WTC11 (cell line): ENCODE data around the gene KIFC3. TPM values are rescaled to one million over a fixed set of nuclear protein-coding genes. Genes with fewer than 3 reads are reported as not detected.

Experiments used
- ATAC-seq: fragments of 200-7000 bp; cut with Tn5 transposase; 2 replicates; pipeline ENCODE4 v1.10.0; 2021; ENCODE audit warnings: mild to moderate bottlenecking, moderate library complexity
- CTCF ChIA-PET: fragments of 300-600 bp; sonication (Branson Sonifier 250); formaldehyde crosslinking; loops from one replicate; lab custom pipeline; 2021; ENCODE audit warnings: antibody characterized with exemption; lab: Charles Lee
- POLR2A ChIA-PET: fragments of 350-600 bp; sonication (Branson Sonifier 250); formaldehyde crosslinking; loops from one replicate; lab custom pipeline; 2021; ENCODE audit warnings: antibody characterized with exemption; lab: Charles Lee
- DNase-seq: peaks from one replicate; pipeline ENCODE4 v3.0.0; 2021; ENCODE audit warnings: low spot score
- H3K27ac Mint-ChIP-seq: 2 replicates; pipeline ENCODE4 v1.8.0; 2021; ENCODE audit warnings: mixed read lengths
- H3K27me3 Mint-ChIP-seq: 2 replicates; pipeline ENCODE4 v1.8.0; 2021; ENCODE audit warnings: low read depth, mild to moderate bottlenecking, moderate library complexity, mixed read lengths
- H3K36me3 Mint-ChIP-seq: 2 replicates; pipeline ENCODE4 v1.8.0; 2021; ENCODE audit warnings: mixed read lengths
- H3K4me1 Mint-ChIP-seq: 2 replicates; pipeline ENCODE4 v1.8.0; 2022; ENCODE audit warnings: mixed read lengths
- H3K4me3 Mint-ChIP-seq: 2 replicates; pipeline ENCODE4 v1.8.0; 2021; ENCODE audit warnings: mild to moderate bottlenecking, moderate library complexity, mixed read lengths
- H3K9me3 Mint-ChIP-seq: 2 replicates; pipeline ENCODE4 v1.8.0; 2021; ENCODE audit warnings: mixed read lengths
- ARID4B ChIP-seq: sonication (generic); formaldehyde crosslinking; IDR thresholded peaks from 2 replicates; pipeline ENCODE4 v1.8.0; 2023; ENCODE audit warnings: missing genetic modification reagents, mild to moderate bottlenecking, borderline replicate concordance
- CBFB ChIP-seq: sonication (generic); formaldehyde crosslinking; IDR thresholded peaks from 2 replicates; pipeline ENCODE4 v1.8.1; 2022; ENCODE audit warnings: mild to moderate bottlenecking, low read depth, missing genetic modification reagents
- E2F4 ChIP-seq: sonication (generic); formaldehyde crosslinking; IDR thresholded peaks from 2 replicates; pipeline ENCODE4 v1.8.1; 2022; ENCODE audit warnings: low read depth, mild to moderate bottlenecking, moderate library complexity, missing genetic modification reagents, borderline replicate concordance
- FOXJ3 ChIP-seq: sonication (generic); formaldehyde crosslinking; IDR thresholded peaks from 2 replicates; pipeline ENCODE4 v1.9.0; 2021; ENCODE audit warnings: missing genetic modification reagents, mild to moderate bottlenecking, borderline replicate concordance
- HMGA2 ChIP-seq: fragments of 250-450 bp; sonication (Bioruptor Pico); IDR thresholded peaks from 2 replicates; pipeline ENCODE4 v1.4.0; 2021; ENCODE audit warnings: mild to moderate bottlenecking, moderate library complexity
- IRF2 ChIP-seq: sonication (generic); formaldehyde crosslinking; IDR thresholded peaks from 2 replicates; pipeline ENCODE4 v1.8.0; 2022; ENCODE audit warnings: low read depth, missing genetic modification reagents, borderline replicate concordance
- MXD4 ChIP-seq: fragments of 250-450 bp; sonication (Bioruptor Pico); IDR thresholded peaks from 2 replicates; pipeline ENCODE4 v1.8.0; 2021; ENCODE audit warnings: mild to moderate bottlenecking, moderate library complexity, borderline replicate concordance
- NFYB ChIP-seq: sonication (generic); formaldehyde crosslinking; conservative IDR thresholded peaks from 2 replicates; pipeline ENCODE4 v1.8.0; 2022; ENCODE audit warnings: low read depth, missing genetic modification reagents
- SMAD3 ChIP-seq: sonication (generic); formaldehyde crosslinking; IDR thresholded peaks from 2 replicates; pipeline ENCODE4 v1.8.0; 2022; ENCODE audit warnings: missing genetic modification reagents, mild to moderate bottlenecking, borderline replicate concordance
- SMAD4 ChIP-seq: sonication (generic); formaldehyde crosslinking; IDR thresholded peaks from 2 replicates; pipeline ENCODE4 v1.8.0; 2022; ENCODE audit warnings: mild to moderate bottlenecking, missing genetic modification reagents
- TCF7 ChIP-seq: sonication (generic); formaldehyde crosslinking; IDR thresholded peaks from 2 replicates; pipeline ENCODE4 v1.8.0; 2022; ENCODE audit warnings: mild to moderate bottlenecking, low read depth, missing genetic modification reagents, moderate library complexity
- ZNF263 ChIP-seq: sonication (generic); formaldehyde crosslinking; IDR thresholded peaks from 2 replicates; pipeline ENCODE4 v1.8.1; 2022; ENCODE audit warnings: low read depth, mild to moderate bottlenecking, moderate library complexity, missing genetic modification reagents
- ZNF281 ChIP-seq: sonication (generic); formaldehyde crosslinking; IDR thresholded peaks from 2 replicates; pipeline ENCODE4 v1.8.0; 2023; ENCODE audit warnings: mild to moderate bottlenecking, missing genetic modification reagents
- ZNF396 ChIP-seq: fragments of 250-450 bp; sonication (Bioruptor Pico); IDR thresholded peaks from 2 replicates; pipeline ENCODE4 v1.8.0; 2021; ENCODE audit warnings: mild to moderate bottlenecking, moderate library complexity, borderline replicate concordance
- total RNA-seq: library from RNA; stranded (reverse); gene quantifications from 3 replicates; pipeline ENCODE4 v1.2.3, GENCODE V29; 2021
- TF ChIP-seq, protein P1 (sequence below): sonication (generic); formaldehyde crosslinking; IDR thresholded peaks from 2 replicates; pipeline ENCODE4 v1.8.0; 2022; ENCODE audit warnings: mild to moderate bottlenecking, missing genetic modification reagents
- TF ChIP-seq, protein P2 (sequence below): sonication (generic); formaldehyde crosslinking; IDR thresholded peaks from 2 replicates; pipeline ENCODE4 v1.8.0; 2022; ENCODE audit warnings: mild to moderate bottlenecking, missing genetic modification reagents

Gene KIFC3
- total RNA-seq, 1 experiment from 2014 or later = 11.6 TPM

DNA sequence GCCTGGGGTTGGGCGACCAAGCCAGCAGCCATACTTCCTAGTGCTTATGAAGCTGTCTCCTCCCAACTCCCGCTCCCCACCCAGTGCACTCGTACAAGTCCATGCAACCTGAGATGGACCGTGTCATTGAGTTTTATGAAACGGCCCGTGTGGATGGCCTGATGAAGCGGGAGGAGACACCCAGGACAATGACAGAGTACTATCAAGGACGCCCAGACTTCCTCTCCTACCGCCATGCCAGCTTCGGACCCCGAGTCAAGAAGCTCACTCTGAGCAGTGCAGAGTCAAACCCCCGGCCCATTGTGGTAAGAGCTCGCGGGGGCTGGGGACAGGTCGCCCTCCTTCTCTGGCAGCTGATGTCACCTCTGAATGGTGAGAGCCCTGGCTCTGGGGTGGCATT lies 77.8 kb downstream of the KIFC3 start:
- ChIA-PET CTCF (no interaction called here), POLR2A (interaction anchor here (0.7 kb wide), 1 partner anchor 49 kb away, joined by 6 read pairs; no protein-coding TSS in a partner anchor)
- ATAC-seq = no peak
- H3K36me3 Mint-ChIP-seq = no peaks in the 10 kb centered on the region
- H3K9me3 Mint-ChIP-seq = no peaks in the 10 kb centered on the region
- no peaks in the 10 kb centered on the region for H3K4me1 Mint-ChIP-seq
- no peak for DNase-seq
- no peak overlapping the region for H3K27ac Mint-ChIP-seq
- no peaks in the 10 kb centered on the region for H3K27me3 Mint-ChIP-seq
- TF ChIP-seq ZNF263 (CRISPR knock-in tag) (no peak), HMGA2 (CRISPR knock-in tag) (no peak), FOXJ3 (CRISPR knock-in tag) (no peak), SMAD4 (CRISPR knock-in tag) (no peak), ARID4B (CRISPR knock-in tag) (no peak), E2F4 (CRISPR knock-in tag) (no peak)
- TF ChIP-seq, protein P1, sequence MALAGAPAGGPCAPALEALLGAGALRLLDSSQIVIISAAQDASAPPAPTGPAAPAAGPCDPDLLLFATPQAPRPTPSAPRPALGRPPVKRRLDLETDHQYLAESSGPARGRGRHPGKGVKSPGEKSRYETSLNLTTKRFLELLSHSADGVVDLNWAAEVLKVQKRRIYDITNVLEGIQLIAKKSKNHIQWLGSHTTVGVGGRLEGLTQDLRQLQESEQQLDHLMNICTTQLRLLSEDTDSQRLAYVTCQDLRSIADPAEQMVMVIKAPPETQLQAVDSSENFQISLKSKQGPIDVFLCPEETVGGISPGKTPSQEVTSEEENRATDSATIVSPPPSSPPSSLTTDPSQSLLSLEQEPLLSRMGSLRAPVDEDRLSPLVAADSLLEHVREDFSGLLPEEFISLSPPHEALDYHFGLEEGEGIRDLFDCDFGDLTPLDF (CRISPR knock-in tag) = no peak
- no peak overlapping the region for H3K4me3 Mint-ChIP-seq

- TF ChIP-seq NFYB (CRISPR knock-in tag) = no peak
- no peak for TF ChIP-seq ZNF281
- no peak for TF ChIP-seq MXD4 (CRISPR knock-in tag)
- TF ChIP-seq, protein P2, sequence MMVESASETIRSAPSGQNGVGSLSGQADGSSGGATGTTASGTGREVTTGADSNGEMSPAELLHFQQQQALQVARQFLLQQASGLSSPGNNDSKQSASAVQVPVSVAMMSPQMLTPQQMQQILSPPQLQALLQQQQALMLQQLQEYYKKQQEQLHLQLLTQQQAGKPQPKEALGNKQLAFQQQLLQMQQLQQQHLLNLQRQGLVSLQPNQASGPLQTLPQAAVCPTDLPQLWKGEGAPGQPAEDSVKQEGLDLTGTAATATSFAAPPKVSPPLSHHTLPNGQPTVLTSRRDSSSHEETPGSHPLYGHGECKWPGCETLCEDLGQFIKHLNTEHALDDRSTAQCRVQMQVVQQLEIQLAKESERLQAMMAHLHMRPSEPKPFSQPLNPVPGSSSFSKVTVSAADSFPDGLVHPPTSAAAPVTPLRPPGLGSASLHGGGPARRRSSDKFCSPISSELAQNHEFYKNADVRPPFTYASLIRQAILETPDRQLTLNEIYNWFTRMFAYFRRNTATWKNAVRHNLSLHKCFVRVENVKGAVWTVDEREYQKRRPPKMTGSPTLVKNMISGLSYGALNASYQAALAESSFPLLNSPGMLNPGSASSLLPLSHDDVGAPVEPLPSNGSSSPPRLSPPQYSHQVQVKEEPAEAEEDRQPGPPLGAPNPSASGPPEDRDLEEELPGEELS (CRISPR knock-in tag) = no peak
- no peak for TF ChIP-seq CBFB (CRISPR knock-in tag)
- no peak for TF ChIP-seq ZNF263 (CRISPR knock-in tag)
- no peak for TF ChIP-seq IRF2 (CRISPR knock-in tag)
- TF ChIP-seq SMAD3 (CRISPR knock-in tag) = no peak
- TF ChIP-seq ZNF396 (CRISPR knock-in tag) = no peak
- no peak for TF ChIP-seq TCF7 (CRISPR knock-in tag)
- no peaks in the 10 kb centered on the region for H3K36me3 Mint-ChIP-seq
- no peak overlapping the region for H3K27ac Mint-ChIP-seq
- H3K4me3 Mint-ChIP-seq = no peak overlapping the region
- no peaks in the 10 kb centered on the region for H3K4me1 Mint-ChIP-seq
- no peaks in the 10 kb centered on the region for H3K9me3 Mint-ChIP-seq
- DNase-seq (no peak), ATAC-seq (no peak)
- ChIA-PET CTCF (no interaction called here), POLR2A (no interaction called here)
- H3K27me3 Mint-ChIP-seq = no peaks in the 10 kb centered on the region
These were observed 79.1 kb downstream of the KIFC3 start for GRCh38 chr16:57723170-57723569.
